Measurements from ENCODE around the gene UBE2E2. TPM values are rescaled to one million over a fixed set of nuclear protein-coding genes. Genes with fewer than 3 reads are reported as not detected.

UBE2E2 gene
- total RNA-seq, 1 experiment from 2014 or later: 17.5 TPM

GRCh38 chr3:23193831-23194230 is 9.3 kb upstream of the UBE2E2 start:
- no peak for DNase-seq (ENCODE audit: low read depth)

GRCh38 chr3:23198801-23199200 is 4.3 kb upstream of the UBE2E2 start:
- peak; percentile 5 for DNase-seq (ENCODE audit: low read depth)

GRCh38 chr3:23199649-23200048 is 3.5 kb upstream of the UBE2E2 start:
- DNase-seq (ENCODE audit: low read depth): no peak

GRCh38 chr3:23201154-23201838 is 1.8 kb upstream of the UBE2E2 start:
- DNase-seq (ENCODE audit: low read depth): no peak

- DNase-seq (ENCODE audit: low read depth): no peak
Measured at GRCh38 chr3:23202203-23202920, 765 bp upstream of the UBE2E2 start.

DNA sequence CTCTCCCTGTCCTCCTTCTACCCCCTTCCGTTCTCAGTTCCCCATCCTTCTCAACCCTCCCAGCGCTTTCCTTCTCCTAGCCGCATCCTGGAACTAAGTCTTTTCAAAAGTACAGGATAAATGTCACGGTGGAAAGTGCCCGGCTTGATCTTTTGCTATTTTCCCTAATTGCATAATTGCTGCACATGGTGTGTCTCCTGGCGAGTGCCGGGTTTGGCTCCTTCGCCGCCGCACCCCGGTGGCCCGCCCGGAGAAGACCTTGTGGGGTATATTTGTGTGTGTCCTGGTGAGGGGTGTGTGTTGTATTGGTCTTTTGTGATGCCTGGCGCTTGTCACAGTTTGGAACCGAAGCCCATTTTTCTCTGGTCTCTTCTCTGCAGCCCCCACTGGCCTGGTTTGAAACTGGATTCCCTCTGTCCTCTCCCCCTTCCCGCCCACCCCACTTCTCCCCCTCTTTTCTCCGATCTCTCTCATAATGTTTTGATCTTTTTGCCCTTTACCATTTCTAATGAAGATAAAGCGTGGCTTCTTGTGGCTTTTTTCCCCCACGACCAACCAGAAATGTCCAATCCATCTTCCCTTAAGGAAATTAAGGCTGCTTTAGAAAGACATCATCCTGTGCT is 692 bp downstream of the UBE2E2 start:
- peak; percentile 22 for DNase-seq (ENCODE audit: low read depth)

DNA sequence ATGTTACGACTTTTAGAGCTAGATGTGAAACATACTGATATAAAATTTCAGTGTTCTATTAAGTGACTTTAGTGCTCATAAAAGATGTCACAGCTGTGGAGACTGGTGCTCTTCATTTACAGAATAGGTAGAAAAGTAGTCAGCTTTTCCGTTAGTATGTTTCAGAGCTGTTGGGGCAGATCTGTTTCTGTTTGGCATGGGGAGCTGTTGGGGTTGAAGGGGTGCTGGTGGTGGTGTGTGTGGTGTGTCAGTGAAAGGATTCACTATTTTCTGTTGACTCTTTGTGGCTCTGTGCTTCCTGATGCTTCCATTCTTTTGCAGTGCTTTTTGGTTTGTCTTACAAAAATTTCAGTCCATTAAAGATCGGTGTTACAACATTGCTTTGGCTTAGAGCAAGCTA is 3.2 kb downstream of the UBE2E2 start:
- no peak for DNase-seq (ENCODE audit: low read depth)

DNA sequence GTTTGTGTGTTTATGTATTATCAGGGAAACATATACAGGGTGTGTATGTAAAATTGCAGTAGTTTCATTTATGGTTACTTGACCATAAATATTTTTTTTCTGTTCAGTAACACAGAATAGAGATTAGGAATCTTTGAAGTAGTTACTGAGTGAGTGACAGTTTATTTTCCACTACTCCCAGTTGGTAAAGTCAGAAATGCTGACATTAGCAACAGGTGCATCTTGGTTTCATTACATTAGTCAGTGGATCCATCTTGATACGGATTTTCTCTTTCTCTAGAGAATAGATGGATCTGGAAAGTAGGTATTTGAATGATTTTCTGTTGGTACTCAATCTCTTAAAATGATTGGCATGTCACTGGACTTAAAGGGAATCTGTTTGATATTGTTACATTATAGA is 6.0 kb downstream of the UBE2E2 start:
- no peak for DNase-seq (ENCODE audit: low read depth)

GRCh38 chr3:23209747-23210487 is 6.8 kb downstream of the UBE2E2 start:
- DNase-seq (ENCODE audit: low read depth): no peak

DNA sequence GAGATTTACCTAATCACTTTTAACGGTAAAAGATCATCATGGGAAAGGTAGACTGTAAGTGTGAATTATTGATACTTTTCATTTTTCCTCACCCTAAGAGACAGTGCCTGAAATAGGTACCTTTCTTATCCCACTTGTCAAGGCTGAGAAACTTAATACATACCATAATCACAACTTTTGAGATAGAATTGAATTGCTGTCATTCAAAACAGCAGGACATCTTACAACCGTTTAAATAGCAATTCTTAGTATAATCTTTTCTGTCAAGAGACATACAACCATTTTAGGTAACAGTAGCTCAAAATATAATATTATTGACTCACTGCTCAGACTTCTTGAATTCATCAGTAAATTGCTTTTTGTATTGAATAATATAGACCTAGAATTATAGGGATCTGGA is 10.7 kb downstream of the UBE2E2 start:
- DNase-seq (ENCODE audit: low read depth): no peak

DNA sequence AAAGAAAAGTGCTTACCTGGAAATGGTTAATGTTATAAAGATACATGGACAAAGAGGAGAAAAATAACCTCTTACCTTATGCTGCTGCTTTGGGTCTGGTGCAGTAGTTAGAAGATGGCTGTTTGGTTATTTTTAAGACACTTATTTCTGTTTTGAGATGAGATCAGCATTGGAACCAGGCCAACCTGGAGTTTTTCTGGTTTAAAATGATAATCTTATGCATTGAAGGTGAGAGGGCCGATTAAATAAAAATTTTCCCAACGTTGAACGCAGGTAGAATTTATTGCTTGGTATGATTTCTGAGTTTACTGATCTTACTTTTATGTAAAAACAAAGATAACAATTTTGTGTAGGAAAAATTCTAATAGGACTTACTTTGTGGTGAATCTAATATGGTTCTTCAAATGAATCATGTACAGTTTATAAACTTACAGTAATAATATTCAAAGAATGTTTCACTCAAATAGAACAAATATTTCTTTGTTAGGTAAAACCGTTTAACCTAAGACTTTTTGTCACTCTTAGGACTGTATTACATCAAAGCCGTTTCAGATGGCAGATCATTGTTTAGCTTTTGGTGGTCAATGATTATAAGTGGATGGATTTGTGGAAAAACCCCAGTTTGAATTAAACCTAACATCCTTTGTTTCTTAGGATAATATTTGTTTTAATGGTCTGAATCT is 14.9 kb downstream of the UBE2E2 start:
- no peak for DNase-seq (ENCODE audit: low read depth)

DNA sequence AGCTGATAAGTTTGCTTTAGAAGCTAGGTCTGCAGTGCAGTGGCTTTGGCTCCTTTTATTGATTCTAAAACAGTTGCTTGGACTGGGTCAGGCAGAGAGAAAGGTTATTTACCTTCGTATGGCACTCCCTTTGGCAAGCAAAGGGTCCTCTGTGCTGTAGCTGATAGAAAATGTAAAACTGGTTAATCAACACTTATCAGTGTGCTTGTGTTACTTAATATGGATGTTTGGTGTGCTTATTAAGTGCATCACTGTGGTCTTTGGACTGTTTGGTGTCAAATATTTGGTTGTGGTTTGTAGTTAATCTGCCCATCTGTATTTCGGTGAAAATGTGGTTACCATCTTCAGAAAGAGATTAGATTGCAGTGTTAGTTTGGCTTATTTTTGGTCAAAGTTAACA is 16.0 kb downstream of the UBE2E2 start:
- no peak for DNase-seq (ENCODE audit: low read depth)

- no peak for DNase-seq (ENCODE audit: low read depth)
Measured at GRCh38 chr3:23219552-23219951, 16.4 kb downstream of the UBE2E2 start.

GRCh38 chr3:23221136-23221535 is 18.0 kb downstream of the UBE2E2 start:
- DNase-seq (ENCODE audit: low read depth): no peak

DNA sequence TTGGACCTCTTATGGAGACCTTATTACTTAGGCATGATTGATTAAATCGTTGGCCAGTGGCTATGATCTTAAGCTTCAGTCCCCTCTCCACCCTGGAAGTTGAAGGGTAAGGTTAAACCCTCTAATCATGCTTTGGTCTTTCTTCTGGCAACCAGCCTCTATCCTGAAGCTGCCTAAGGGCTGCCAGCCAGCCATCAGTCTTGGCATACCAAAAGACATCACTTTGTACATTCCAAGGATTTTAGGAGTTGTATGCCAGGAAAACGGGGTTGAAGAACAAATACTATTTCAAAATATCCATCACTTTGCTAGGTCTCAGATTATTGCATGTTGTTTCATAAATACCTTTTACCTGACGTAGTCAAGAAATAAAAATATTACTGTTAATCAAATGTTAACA is 28.9 kb downstream of the UBE2E2 start:
- DNase-seq (ENCODE audit: low read depth): no peak

DNA sequence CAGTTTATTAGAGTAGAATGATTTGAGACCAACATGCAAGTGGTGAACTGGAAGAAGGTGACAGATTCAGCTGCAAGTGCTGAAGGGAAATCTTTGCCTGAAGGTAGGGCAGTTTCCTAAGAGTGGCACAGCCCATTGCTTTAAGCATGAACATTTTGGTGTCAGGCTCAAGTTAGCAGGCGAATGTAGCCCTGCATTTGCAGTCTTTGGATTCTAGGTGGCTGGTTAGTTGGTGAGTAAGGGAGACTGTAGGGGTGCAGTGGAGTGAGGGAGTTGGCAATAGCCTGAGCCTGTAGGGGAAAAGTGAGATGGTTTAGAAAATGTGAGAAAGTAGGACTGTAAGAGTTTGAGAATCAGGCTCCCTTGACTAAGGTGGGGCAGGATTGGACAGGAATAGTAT is 29.7 kb downstream of the UBE2E2 start:
- no peak for DNase-seq (ENCODE audit: low read depth)

DNA sequence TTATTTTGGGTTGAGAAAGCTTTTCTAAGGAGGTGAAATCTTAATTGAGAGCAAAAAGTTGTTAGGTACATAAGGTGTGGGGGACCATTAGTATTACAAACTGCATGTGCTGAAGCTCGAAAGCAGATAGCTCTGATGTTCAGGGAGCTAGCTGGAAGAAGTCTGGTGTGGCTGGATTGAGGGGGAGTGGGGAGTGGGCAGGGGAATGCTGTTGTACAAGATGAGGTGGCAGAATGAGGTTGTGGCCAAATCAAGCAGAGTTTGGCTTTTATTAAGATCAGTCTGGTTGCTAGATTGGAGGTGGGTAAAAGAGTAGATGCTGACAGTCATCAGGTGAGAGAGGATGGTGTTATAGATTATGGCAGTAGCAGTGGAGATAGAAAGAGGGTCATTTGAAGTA is 32.1 kb downstream of the UBE2E2 start:
- DNase-seq (ENCODE audit: low read depth): no peak

DNA sequence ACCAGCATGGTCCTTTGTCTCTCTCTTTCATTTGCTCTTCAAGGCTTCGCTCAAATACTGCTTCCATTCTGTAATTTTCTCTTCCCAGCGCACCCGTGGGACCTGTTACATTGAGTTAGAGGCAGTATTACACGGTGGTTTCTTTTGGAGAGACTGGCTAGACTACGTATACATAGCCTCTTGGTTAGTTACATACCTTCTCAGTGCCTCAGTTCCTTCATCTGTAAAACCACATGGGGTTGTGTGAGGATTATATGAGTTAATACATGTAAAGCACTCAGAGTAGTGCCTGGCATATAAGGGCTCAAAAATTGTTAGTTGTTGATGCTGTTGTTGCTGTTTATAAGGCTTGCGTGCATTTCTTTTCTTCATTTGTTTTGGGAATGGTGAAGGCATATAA is 33.8 kb downstream of the UBE2E2 start:
- no peak for DNase-seq (ENCODE audit: low read depth)

GRCh38 chr3:23238156-23238555 is 35.0 kb downstream of the UBE2E2 start:
- no peak for DNase-seq (ENCODE audit: low read depth)

DNA sequence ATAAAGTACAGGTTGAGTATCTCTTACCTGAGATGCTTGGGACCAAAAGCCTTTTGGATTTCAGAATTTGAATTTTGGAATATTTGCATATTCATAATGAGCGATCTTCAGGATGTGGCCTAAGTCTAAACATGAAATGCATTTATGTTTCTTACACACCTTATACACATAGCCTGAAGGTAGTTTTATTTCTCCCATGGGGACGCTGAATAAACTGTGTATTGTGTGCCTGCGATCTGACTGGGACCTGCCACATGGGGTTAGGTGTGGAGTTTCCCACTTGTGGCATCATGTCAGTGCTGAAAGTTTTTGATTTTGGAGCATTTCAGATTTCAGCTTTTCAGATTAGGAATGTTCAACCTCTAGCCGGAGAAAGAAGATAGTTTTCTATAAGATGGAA is 35.5 kb downstream of the UBE2E2 start:
- DNase-seq (ENCODE audit: low read depth): no peak

DNA sequence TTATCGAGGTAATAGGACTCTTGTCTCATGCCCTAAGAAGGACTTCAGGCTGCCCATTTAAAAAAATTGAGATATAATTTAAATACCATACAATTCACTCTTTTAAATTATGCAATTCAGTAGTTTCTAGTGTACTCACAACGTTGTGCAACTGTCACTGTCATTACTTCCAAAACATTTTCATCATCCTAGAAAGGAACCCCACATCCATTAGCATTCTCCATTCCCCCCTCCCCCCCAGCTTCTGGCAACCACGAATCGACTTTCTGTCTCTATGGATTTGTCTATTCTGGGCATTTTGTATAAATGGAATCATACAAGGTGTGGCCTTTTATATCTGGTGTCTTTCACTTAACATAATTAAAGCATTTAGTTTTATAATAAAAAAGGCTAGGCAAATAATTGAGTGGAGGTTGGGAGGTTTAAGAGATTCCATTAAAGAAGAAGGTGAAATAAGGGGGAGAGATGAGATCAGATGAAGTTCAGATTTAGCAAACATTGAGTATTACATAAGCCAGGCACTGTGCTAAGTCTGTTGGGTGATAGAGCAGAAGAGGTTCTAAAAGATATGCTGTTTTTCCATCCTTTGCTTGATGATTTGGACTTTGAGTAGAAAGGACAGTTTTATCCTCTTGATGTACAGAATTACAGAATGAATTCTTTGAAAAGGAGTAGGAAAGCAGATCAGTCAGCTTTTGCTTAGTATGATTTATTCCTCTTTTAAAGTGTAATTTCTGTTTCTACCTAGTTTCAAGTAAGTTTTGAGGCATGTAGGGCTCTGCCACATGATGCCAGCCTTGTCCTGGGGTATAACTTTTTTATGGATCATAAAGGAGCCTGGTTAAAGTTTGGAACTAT is 36.3 kb downstream of the UBE2E2 start:
- no peak for DNase-seq (ENCODE audit: low read depth)
